Liver (tissue), 9 donors: ENCODE results near the gene TRIM60. TPM values are rescaled to one million over a fixed set of nuclear protein-coding genes. Genes with fewer than 3 reads are reported as not detected.

Experiments used
- DNase-seq: peaks from one replicate; pipeline ENCODE4 v3.0.0-alpha.2; 2017; ENCODE audit warnings: low spot score
- H3K27ac ChIP-seq, 2 donors: one replicate each; pipeline ENCODE4 v1.7.0; 2013; ENCODE audit warnings: inconsistent platforms in 2 of 2, low read length in 2 of 2, control low read depth in 1 of 2, low read depth in 1 of 2, mild to moderate bottlenecking in 1 of 2
- H3K27me3 ChIP-seq, 4 donors: one replicate each; pipeline versions ENCODE4 v1.6.1 to v1.7.0; 2013; ENCODE audit warnings: low read length in 3 of 4, inconsistent platforms in 1 of 4, mild to moderate bottlenecking in 1 of 4, moderate library complexity in 1 of 4; ENCODE audit not compliant: control insufficient read depth in 4 of 4, insufficient read depth in 4 of 4
- H3K36me3 ChIP-seq, 4 donors: one replicate each; pipeline versions ENCODE4 v1.6.1 to v1.7.0; 2013; ENCODE audit warnings: low read length in 3 of 4, mild to moderate bottlenecking in 3 of 4, low read depth in 1 of 4, moderate library complexity in 1 of 4; ENCODE audit not compliant: control insufficient read depth in 4 of 4, insufficient read depth in 3 of 4
- H3K4me1 ChIP-seq, 4 donors: one replicate each; pipeline versions ENCODE4 v1.6.1 to v1.7.0; 2013; ENCODE audit warnings: low read length in 3 of 4, mild to moderate bottlenecking in 3 of 4, moderate library complexity in 1 of 4; ENCODE audit not compliant: control insufficient read depth in 4 of 4, insufficient read depth in 4 of 4
- H3K4me3 ChIP-seq, 3 donors: one replicate each; pipeline versions ENCODE4 v1.6.1 to v1.7.0; 2013; ENCODE audit warnings: low read length in 3 of 3, control low read depth in 1 of 3, low read depth in 1 of 3, mild to moderate bottlenecking in 1 of 3
- H3K9ac ChIP-seq, 2 donors: one replicate each; pipeline ENCODE4 v1.7.0; 2013; ENCODE audit warnings: low read length in 2 of 2, mild to moderate bottlenecking in 2 of 2, moderate library complexity in 2 of 2, control low read depth in 1 of 2, low read depth in 1 of 2
- H3K9me3 ChIP-seq, 4 donors: one replicate each; pipeline versions ENCODE4 v1.6.1 to v1.7.0; 2013; ENCODE audit warnings: low read length in 3 of 4; ENCODE audit not compliant: control insufficient read depth in 4 of 4
- EGR1 ChIP-seq, 2 donors: IDR thresholded peaks; 2 replicates each; pipeline ENCODE4 v1.6.1; 2016 to 2018; ENCODE audit warnings: antibody characterized with exemption in 2 of 2, low read depth in 2 of 2
- FOXA2 ChIP-seq: IDR thresholded peaks from 2 replicates; pipeline ENCODE4 v1.6.1; 2016; ENCODE audit warnings: antibody characterized with exemption
- GABPA ChIP-seq, 2 donors: IDR thresholded peaks in 1 of 2; conservative IDR thresholded peaks in 1 of 2; 2 replicates each; pipeline ENCODE4 v1.6.1; 2016; ENCODE audit warnings: antibody characterized with exemption in 2 of 2, mild to moderate bottlenecking in 1 of 2, moderate library complexity in 1 of 2
- HNF4A ChIP-seq, 2 donors: conservative IDR thresholded peaks; 2 replicates each; pipeline ENCODE4 v1.6.1; 2016; ENCODE audit warnings: antibody characterized with exemption in 2 of 2, mild to moderate bottlenecking in 2 of 2
- HNF4G ChIP-seq: IDR thresholded peaks from 2 replicates; pipeline ENCODE4 v1.6.1; 2016; ENCODE audit warnings: antibody characterized with exemption
- JUND ChIP-seq, 2 donors: IDR thresholded peaks; 2 replicates each; pipeline ENCODE4 v1.6.1; 2016; ENCODE audit warnings: antibody characterized with exemption in 2 of 2
- NR2F2 ChIP-seq: IDR thresholded peaks from 2 replicates; pipeline ENCODE4 v1.6.1; 2016; ENCODE audit warnings: antibody characterized with exemption
- RAD21 ChIP-seq, 2 donors: IDR thresholded peaks; 2 replicates each; pipeline ENCODE4 v1.6.1; 2016; ENCODE audit warnings: antibody characterized with exemption in 2 of 2, mild to moderate bottlenecking in 2 of 2
- RXRA ChIP-seq, 2 donors: IDR thresholded peaks; 2 replicates each; pipeline ENCODE4 v1.6.1; 2017 to 2018; ENCODE audit warnings: antibody characterized with exemption in 2 of 2, mild to moderate bottlenecking in 1 of 2
- TAF1 ChIP-seq: conservative IDR thresholded peaks from 2 replicates; pipeline ENCODE4 v1.6.1; 2016; ENCODE audit warnings: antibody characterized with exemption, mild to moderate bottlenecking
- WGBS: extraction: QIAGEN DNeasy Blood & Tissue Kit; methylation state at CpG from one replicate; pipeline ENCODE4 v1.1.7; 2013; 5-methylcytosine and 5-hydroxymethylcytosine counted together
- polyA plus RNA-seq, 2 donors: library from polyadenylated mRNA; stranded (reverse) in 1 of 2; unstranded in 1 of 2; fragments of 200-250 nt in 1 of 2; fragments of >200 nt in 1 of 2; fragmentation: Nextera tagmentation in 1 of 2; extraction: Ambion mirVana in 1 of 2; gene quantifications; one replicate each; pipeline versions ENCODE4 v1.2.1 to v1.2.3, GENCODE V29; 2013 to 2015
- total RNA-seq, 2 donors: library from RNA; depleted of rRNA; stranded (reverse); fragments of >200 nt; gene quantifications; one replicate each; pipeline ENCODE4 v1.2.3, GENCODE V29; 2014
- TF ChIP-seq, protein P1 (sequence below): IDR thresholded peaks from 2 replicates; pipeline ENCODE4 v1.6.1; 2016; ENCODE audit warnings: antibody characterized with exemption
- TF ChIP-seq, protein P2 (sequence below): IDR thresholded peaks from 2 replicates; pipeline ENCODE4 v1.6.1; 2016; ENCODE audit warnings: antibody characterized with exemption, mild to moderate bottlenecking
- TF ChIP-seq, protein P3 (sequence below): IDR thresholded peaks from 2 replicates; pipeline ENCODE4 v1.6.1; 2016; ENCODE audit warnings: antibody characterized with exemption
- TF ChIP-seq, protein P4 (sequence below): fragments of 150-350 bp; IDR thresholded peaks from 2 replicates; pipeline ENCODE4 v1.5.1; 2017; ENCODE audit warnings: improper control_type of control experiment, low read depth, low read length; ENCODE audit not compliant: missing input control
- TF ChIP-seq, protein P5 (sequence below): IDR thresholded peaks from 2 replicates; pipeline ENCODE4 v1.6.1; 2016; ENCODE audit warnings: antibody characterized with exemption
- donor health status: healthy.
- donor health status: healthy.
- donor health status: healthy.
- donor health status: healthy.
- donor health status: healthy.

Gene TRIM60
- total and polyA plus RNA-seq, 4 donors = not detected

DNA sequence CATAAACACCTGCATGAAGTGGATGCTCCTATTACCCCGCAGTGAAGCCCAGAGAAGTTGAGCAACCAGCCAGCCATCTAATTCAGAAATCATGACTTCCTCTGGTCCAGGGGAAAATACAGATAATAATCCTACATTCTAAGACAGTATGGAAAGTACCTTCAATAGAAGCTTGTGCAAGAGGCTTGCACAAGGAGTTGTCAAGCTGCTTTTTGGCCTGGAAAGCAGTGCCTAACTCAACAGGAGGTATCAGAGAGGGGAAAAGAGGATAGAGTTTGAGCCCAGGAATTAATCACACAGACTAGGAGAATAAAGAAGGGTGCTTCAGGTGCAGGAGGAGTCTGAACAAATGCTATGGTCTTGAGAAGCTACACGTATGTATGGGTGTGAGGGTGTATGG, 54.1 kb downstream of the TRIM60 start:
- H3K27me3 ChIP-seq = no peaks in the 10 kb centered on the region
- no peak for TF ChIP-seq RAD21 (IDR thresholded peaks at IDR 0.05)
- TF ChIP-seq, protein P1, sequence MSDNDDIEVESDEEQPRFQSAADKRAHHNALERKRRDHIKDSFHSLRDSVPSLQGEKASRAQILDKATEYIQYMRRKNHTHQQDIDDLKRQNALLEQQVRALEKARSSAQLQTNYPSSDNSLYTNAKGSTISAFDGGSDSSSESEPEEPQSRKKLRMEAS = no peak
- TF ChIP-seq, protein P2, sequence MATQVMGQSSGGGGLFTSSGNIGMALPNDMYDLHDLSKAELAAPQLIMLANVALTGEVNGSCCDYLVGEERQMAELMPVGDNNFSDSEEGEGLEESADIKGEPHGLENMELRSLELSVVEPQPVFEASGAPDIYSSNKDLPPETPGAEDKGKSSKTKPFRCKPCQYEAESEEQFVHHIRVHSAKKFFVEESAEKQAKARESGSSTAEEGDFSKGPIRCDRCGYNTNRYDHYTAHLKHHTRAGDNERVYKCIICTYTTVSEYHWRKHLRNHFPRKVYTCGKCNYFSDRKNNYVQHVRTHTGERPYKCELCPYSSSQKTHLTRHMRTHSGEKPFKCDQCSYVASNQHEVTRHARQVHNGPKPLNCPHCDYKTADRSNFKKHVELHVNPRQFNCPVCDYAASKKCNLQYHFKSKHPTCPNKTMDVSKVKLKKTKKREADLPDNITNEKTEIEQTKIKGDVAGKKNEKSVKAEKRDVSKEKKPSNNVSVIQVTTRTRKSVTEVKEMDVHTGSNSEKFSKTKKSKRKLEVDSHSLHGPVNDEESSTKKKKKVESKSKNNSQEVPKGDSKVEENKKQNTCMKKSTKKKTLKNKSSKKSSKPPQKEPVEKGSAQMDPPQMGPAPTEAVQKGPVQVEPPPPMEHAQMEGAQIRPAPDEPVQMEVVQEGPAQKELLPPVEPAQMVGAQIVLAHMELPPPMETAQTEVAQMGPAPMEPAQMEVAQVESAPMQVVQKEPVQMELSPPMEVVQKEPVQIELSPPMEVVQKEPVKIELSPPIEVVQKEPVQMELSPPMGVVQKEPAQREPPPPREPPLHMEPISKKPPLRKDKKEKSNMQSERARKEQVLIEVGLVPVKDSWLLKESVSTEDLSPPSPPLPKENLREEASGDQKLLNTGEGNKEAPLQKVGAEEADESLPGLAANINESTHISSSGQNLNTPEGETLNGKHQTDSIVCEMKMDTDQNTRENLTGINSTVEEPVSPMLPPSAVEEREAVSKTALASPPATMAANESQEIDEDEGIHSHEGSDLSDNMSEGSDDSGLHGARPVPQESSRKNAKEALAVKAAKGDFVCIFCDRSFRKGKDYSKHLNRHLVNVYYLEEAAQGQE = no peak
- no peak for TF ChIP-seq FOXA2
- TF ChIP-seq HNF4G = no peak
- TF ChIP-seq, protein P3, sequence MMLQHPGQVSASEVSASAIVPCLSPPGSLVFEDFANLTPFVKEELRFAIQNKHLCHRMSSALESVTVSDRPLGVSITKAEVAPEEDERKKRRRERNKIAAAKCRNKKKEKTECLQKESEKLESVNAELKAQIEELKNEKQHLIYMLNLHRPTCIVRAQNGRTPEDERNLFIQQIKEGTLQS = no peak
- no peak for TF ChIP-seq TAF1
- no peak for TF ChIP-seq HNF4A (conservative IDR thresholded peaks at IDR 0.05)
- TF ChIP-seq EGR1 (IDR thresholded peaks at IDR 0.05; ENCODE audit: low read depth in 2 of 2) = no peak
- TF ChIP-seq, protein P4, sequence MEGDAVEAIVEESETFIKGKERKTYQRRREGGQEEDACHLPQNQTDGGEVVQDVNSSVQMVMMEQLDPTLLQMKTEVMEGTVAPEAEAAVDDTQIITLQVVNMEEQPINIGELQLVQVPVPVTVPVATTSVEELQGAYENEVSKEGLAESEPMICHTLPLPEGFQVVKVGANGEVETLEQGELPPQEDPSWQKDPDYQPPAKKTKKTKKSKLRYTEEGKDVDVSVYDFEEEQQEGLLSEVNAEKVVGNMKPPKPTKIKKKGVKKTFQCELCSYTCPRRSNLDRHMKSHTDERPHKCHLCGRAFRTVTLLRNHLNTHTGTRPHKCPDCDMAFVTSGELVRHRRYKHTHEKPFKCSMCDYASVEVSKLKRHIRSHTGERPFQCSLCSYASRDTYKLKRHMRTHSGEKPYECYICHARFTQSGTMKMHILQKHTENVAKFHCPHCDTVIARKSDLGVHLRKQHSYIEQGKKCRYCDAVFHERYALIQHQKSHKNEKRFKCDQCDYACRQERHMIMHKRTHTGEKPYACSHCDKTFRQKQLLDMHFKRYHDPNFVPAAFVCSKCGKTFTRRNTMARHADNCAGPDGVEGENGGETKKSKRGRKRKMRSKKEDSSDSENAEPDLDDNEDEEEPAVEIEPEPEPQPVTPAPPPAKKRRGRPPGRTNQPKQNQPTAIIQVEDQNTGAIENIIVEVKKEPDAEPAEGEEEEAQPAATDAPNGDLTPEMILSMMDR = no peak
- TF ChIP-seq, protein P5, sequence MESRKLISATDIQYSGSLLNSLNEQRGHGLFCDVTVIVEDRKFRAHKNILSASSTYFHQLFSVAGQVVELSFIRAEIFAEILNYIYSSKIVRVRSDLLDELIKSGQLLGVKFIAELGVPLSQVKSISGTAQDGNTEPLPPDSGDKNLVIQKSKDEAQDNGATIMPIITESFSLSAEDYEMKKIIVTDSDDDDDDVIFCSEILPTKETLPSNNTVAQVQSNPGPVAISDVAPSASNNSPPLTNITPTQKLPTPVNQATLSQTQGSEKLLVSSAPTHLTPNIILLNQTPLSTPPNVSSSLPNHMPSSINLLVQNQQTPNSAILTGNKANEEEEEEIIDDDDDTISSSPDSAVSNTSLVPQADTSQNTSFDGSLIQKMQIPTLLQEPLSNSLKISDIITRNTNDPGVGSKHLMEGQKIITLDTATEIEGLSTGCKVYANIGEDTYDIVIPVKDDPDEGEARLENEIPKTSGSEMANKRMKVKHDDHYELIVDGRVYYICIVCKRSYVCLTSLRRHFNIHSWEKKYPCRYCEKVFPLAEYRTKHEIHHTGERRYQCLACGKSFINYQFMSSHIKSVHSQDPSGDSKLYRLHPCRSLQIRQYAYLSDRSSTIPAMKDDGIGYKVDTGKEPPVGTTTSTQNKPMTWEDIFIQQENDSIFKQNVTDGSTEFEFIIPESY = no peak
- no peak for TF ChIP-seq RXRA (IDR thresholded peaks at IDR 0.05)
- no peak for TF ChIP-seq JUND (IDR thresholded peaks at IDR 0.05)
- TF ChIP-seq GABPA (IDR thresholded peaks at IDR 0.05 in 1 of 2, conservative IDR thresholded peaks at IDR 0.05 in 1 of 2) = no peak
- TF ChIP-seq NR2F2 = no peak
- DNase-seq = no peak
- H3K9me3 ChIP-seq = no peaks in the 10 kb centered on the region
- no peak overlapping the region for H3K9ac ChIP-seq
- H3K36me3 ChIP-seq = peaks cover 11 to 45% (median 28%) of the 10 kb centered on the region in 4 donors
- H3K4me3 ChIP-seq = no peak overlapping the region
- H3K4me1 ChIP-seq = no peaks in the 10 kb centered on the region
- no peak overlapping the region for H3K27ac ChIP-seq
- 93% methylated on average over 2 of the region's 2 CpGs for WGBS

DNA sequence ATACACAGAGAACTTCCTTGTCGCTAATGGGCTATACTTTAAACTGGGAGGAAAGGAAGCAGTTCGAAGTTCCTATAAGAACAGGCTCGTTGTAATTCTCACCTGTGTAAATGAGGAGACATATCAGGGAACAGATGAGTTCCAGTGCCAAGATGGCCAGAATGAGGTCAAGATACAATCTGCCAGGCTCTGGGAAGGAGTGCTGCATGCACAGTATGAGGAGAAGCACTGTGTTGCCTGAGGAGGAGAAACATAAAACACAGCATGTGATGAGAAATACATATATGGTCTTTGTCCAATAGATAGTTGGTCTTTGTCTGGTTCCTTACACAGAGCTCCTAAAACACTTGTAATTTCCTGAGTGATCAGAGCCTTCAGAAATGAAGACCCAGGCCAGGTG, 56.6 kb downstream of the TRIM60 start:
- Histone ChIP-seq H3K36me3 (peaks cover 13 to 50% (median 35%) of the 10 kb centered on the region in 4 donors), H3K4me3 (no peak overlapping the region), H3K4me1 (no peaks in the 10 kb centered on the region), H3K27me3 (no peaks in the 10 kb centered on the region), H3K27ac (no peak overlapping the region), H3K9me3 (no peaks in the 10 kb centered on the region), H3K9ac (no peak overlapping the region)
- no peak for DNase-seq
- WGBS = 85% methylated on average over 3 of the region's 3 CpGs
- TF ChIP-seq, protein P4 = no peak
- TF ChIP-seq, protein P1 = no peak
- no peak for TF ChIP-seq GABPA (IDR thresholded peaks at IDR 0.05 in 1 of 2, conservative IDR thresholded peaks at IDR 0.05 in 1 of 2)
- no peak for TF ChIP-seq RXRA (IDR thresholded peaks at IDR 0.05)
- no peak for TF ChIP-seq FOXA2
